GM19397 (cell line): ENCODE results near the gene CREG2.
"Not testable (repeated sequence)": the region's sequence is repeated elsewhere in the genome, so short reads cannot be mapped to it uniquely, and the experiment has no call there.

ENCODE experiments used
- ATAC-seq: cut with Tn5 transposase; IDR thresholded peaks from one replicate; pipeline ENCODE4 v1.9.1; 2021; ENCODE audit warnings: mild to moderate bottlenecking, moderate library complexity; ENCODE audit not compliant: unreplicated experiment

CREG2 gene

GRCh38 chr2:101348883-101349282 is 38.4 kb downstream of the CREG2 start:
- ATAC-seq = no peak

GRCh38 chr2:101346909-101347308 is 40.4 kb downstream of the CREG2 start:
- ATAC-seq = no peak

- ATAC-seq = no peak
These were observed 43.2 kb downstream of the CREG2 start for GRCh38 chr2:101344137-101344536.

GRCh38 chr2:101342625-101343008 is 44.7 kb downstream of the CREG2 start:
- no peak for ATAC-seq

- ATAC-seq = no peak
These were observed 45.2 kb downstream of the CREG2 start for GRCh38 chr2:101341901-101342624.

- ATAC-seq = no peak
These were observed 45.9 kb downstream of the CREG2 start for GRCh38 chr2:101341421-101341820.

- no peak for ATAC-seq
These were observed 47.2 kb downstream of the CREG2 start for GRCh38 chr2:101340141-101340551.

GRCh38 chr2:101339266-101339880 is 47.9 kb downstream of the CREG2 start:
- ATAC-seq = no peak

- no peak for ATAC-seq
These were observed 49.4 kb downstream of the CREG2 start for GRCh38 chr2:101337877-101338276.

GRCh38 chr2:101332885-101333766 is 54.2 kb downstream of the CREG2 start:
- ATAC-seq = no peak

GRCh38 chr2:101331202-101331601 is 56.1 kb downstream of the CREG2 start:
- no peak for ATAC-seq

- ATAC-seq = no peak
These were observed 56.9 kb downstream of the CREG2 start for GRCh38 chr2:101330253-101330933.

GRCh38 chr2:101329026-101329425 is 58.3 kb downstream of the CREG2 start:
- ATAC-seq = no peak

- ATAC-seq = no peak
These were observed 58.8 kb downstream of the CREG2 start for GRCh38 chr2:101328474-101329007.

GRCh38 chr2:101327863-101328394 is 59.4 kb downstream of the CREG2 start:
- no peak for ATAC-seq

- no peak for ATAC-seq
These were observed 61.9 kb downstream of the CREG2 start for GRCh38 chr2:101325425-101325824.

GRCh38 chr2:101316568-101316967 is 70.7 kb downstream of the CREG2 start:
- not testable (repeated sequence) for ATAC-seq

GRCh38 chr2:101311696-101312017 is 75.6 kb downstream of the CREG2 start:
- ATAC-seq = no peak

- no peak for ATAC-seq
These were observed 76.2 kb downstream of the CREG2 start for GRCh38 chr2:101310834-101311695.
